Measurements from ENCODE around the gene FHL2.

The FHL2 gene

GRCh38 chr2:105405291-105405690 is 6.4 kb upstream of the FHL2 start:
- H4K20me1 ChIP-seq (ENCODE audit: control insufficient read depth, insufficient read depth, low read depth, low read length): no peaks in the 10 kb centered on the region
- TF ChIP-seq CTCF (IDR thresholded peaks at IDR 0.05; ENCODE audit: low read depth, low read length, poor library complexity, severe bottlenecking): no peak
- TF ChIP-seq EZH2phosphoT487 (IDR thresholded peaks at IDR 0.05; ENCODE audit: borderline replicate concordance, low read length): no peak
- no peaks in the 10 kb centered on the region for H3K36me3 ChIP-seq (ENCODE audit: control insufficient read depth, low read length)
- H3K4me2 ChIP-seq (ENCODE audit: low read length): no peak overlapping the region
- no peaks in the 10 kb centered on the region for H3K9me3 ChIP-seq (ENCODE audit: control insufficient read depth, insufficient read depth, low read length)
- H3K27ac ChIP-seq (ENCODE audit: low read depth, low read length): no peak overlapping the region
- H3K4me1 ChIP-seq (ENCODE audit: control insufficient read depth, low read length): no peaks in the 10 kb centered on the region
- peaks cover 10% of the 10 kb centered on the region for H3K27me3 ChIP-seq (ENCODE audit: control insufficient read depth, low read length)
- H3K4me3 ChIP-seq (ENCODE audit: low read length): no peak overlapping the region
- H3K79me2 ChIP-seq (ENCODE audit: control insufficient read depth, low read length): no peaks in the 10 kb centered on the region
- no peaks in the 10 kb centered on the region for H3F3A ChIP-seq (ENCODE audit: control insufficient read depth, insufficient read depth)
- H3K9me2 ChIP-seq (replicated peaks; ENCODE audit: control insufficient read depth, low read length): no peaks in the 10 kb centered on the region

- no peaks in the 10 kb centered on the region for H3K9me2 ChIP-seq (replicated peaks; ENCODE audit: control insufficient read depth, low read length)
- H3K27me3 ChIP-seq (ENCODE audit: control insufficient read depth, low read length): peaks cover 10% of the 10 kb centered on the region
- H4K20me1 ChIP-seq (ENCODE audit: control insufficient read depth, insufficient read depth, low read depth, low read length): no peaks in the 10 kb centered on the region
- H3K27ac ChIP-seq (ENCODE audit: low read depth, low read length): no peak overlapping the region
- H3K9me3 ChIP-seq (ENCODE audit: control insufficient read depth, insufficient read depth, low read length): no peaks in the 10 kb centered on the region
- no peaks in the 10 kb centered on the region for H3F3A ChIP-seq (ENCODE audit: control insufficient read depth, insufficient read depth)
- H3K4me2 ChIP-seq (ENCODE audit: low read length): no peak overlapping the region
- no peaks in the 10 kb centered on the region for H3K79me2 ChIP-seq (ENCODE audit: control insufficient read depth, low read length)
- no peaks in the 10 kb centered on the region for H3K4me1 ChIP-seq (ENCODE audit: control insufficient read depth, low read length)
- TF ChIP-seq EZH2phosphoT487 (IDR thresholded peaks at IDR 0.05; ENCODE audit: borderline replicate concordance, low read length) (no peak), CTCF (IDR thresholded peaks at IDR 0.05; ENCODE audit: low read depth, low read length, poor library complexity, severe bottlenecking) (no peak)
- no peak overlapping the region for H3K4me3 ChIP-seq (ENCODE audit: low read length)
- no peaks in the 10 kb centered on the region for H3K36me3 ChIP-seq (ENCODE audit: control insufficient read depth, low read length)
Measured at GRCh38 chr2:105404736-105405135, 5.9 kb upstream of the FHL2 start.

DNA sequence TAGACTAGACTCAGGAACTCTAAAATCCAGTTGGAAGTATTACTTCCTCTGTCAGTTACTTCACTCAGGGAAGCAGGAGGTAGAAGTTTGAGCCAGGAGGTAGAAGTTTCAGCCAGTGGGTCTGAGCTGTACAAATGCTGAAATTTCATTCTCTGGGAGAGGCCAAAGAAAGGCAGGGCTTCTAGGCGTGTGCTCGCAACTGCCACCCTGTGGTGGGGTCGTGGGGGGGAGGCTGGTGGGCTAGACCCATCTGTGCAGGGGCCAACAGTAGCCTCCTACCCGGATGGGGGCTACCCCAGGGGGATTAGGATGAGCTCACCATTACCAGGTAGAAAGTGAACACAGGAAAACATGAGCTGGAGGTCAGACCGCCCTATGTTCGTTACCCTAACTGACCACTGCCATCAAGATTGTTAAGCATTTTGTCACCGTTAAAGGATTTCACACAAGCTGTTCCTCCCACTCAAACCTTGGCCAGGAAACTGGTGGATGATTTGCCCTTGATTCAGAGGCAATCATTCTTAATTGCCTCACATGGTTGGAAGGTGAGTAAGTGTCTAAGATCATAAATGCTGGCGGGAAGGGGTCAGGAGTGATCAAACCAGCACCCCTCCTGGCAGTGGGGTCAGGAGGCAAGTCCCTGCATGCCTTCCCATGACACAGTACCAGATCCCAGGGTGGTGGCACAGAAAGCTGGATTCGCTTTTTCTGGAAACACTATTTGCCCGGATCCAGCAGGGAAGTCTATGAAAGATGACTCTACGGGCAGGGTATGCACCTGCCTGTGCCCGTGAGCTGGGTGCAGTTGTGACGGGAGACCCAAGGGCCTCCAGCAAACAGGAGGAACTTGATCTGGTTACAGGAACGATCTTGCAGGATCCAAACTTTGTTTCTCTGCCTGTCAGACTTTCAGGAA is 5.2 kb upstream of the FHL2 start:
- no peak for TF ChIP-seq EZH2phosphoT487 (IDR thresholded peaks at IDR 0.05; ENCODE audit: borderline replicate concordance, low read length)
- TF ChIP-seq CTCF (IDR thresholded peaks at IDR 0.05; ENCODE audit: low read depth, low read length, poor library complexity, severe bottlenecking): peak; percentile 45
- Histone ChIP-seq H4K20me1 (ENCODE audit: control insufficient read depth, insufficient read depth, low read depth, low read length) (no peaks in the 10 kb centered on the region), H3K27me3 (ENCODE audit: control insufficient read depth, low read length) (peaks cover 10% of the 10 kb centered on the region), H3K9me3 (ENCODE audit: control insufficient read depth, insufficient read depth, low read length) (no peaks in the 10 kb centered on the region), H3K4me3 (ENCODE audit: low read length) (no peak overlapping the region), H3F3A (ENCODE audit: control insufficient read depth, insufficient read depth) (no peaks in the 10 kb centered on the region), H3K36me3 (ENCODE audit: control insufficient read depth, low read length) (no peaks in the 10 kb centered on the region), H3K27ac (ENCODE audit: low read depth, low read length) (no peak overlapping the region), H3K9me2 (replicated peaks; ENCODE audit: control insufficient read depth, low read length) (no peaks in the 10 kb centered on the region), H3K4me1 (ENCODE audit: control insufficient read depth, low read length) (no peaks in the 10 kb centered on the region), H3K4me2 (ENCODE audit: low read length) (no peak overlapping the region), H3K79me2 (ENCODE audit: control insufficient read depth, low read length) (no peaks in the 10 kb centered on the region)

All from DOHH2 (cell line).